VCaP (cell line): ENCODE data around the gene TIMM29.

Experiments used
- H3K27ac ChIP-seq: fragments of 450-650 bp; 2 replicates; pipeline ENCODE4 v1.5.1; 2017
- TF ChIP-seq, protein P1 (sequence below): fragments of 450-650 bp; conservative IDR thresholded peaks from 2 replicates; pipeline ENCODE4 v1.5.1; 2017; ENCODE audit warnings: mild to moderate bottlenecking, moderate library complexity

TIMM29 gene

GRCh38 chr19:10928563-10929401 lies at the start of gene TIMM29, which contains the start of gene YIPF2:
Gene TIMM29 (plus strand): TSS chr19:10928811. CDS start chr19:10928823, 12 bp downstream.
Gene YIPF2 (minus strand): TSS chr19:10928639. CDS start chr19:10928410, 229 bp downstream.
- TF ChIP-seq, protein P1, sequence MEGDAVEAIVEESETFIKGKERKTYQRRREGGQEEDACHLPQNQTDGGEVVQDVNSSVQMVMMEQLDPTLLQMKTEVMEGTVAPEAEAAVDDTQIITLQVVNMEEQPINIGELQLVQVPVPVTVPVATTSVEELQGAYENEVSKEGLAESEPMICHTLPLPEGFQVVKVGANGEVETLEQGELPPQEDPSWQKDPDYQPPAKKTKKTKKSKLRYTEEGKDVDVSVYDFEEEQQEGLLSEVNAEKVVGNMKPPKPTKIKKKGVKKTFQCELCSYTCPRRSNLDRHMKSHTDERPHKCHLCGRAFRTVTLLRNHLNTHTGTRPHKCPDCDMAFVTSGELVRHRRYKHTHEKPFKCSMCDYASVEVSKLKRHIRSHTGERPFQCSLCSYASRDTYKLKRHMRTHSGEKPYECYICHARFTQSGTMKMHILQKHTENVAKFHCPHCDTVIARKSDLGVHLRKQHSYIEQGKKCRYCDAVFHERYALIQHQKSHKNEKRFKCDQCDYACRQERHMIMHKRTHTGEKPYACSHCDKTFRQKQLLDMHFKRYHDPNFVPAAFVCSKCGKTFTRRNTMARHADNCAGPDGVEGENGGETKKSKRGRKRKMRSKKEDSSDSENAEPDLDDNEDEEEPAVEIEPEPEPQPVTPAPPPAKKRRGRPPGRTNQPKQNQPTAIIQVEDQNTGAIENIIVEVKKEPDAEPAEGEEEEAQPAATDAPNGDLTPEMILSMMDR: no peak
- peak within 1 kb of the TSS; percentile 77 for H3K27ac ChIP-seq

- TF ChIP-seq, protein P1: no peak
- H3K27ac ChIP-seq: no peak overlapping the region
Observed at GRCh38 chr19:10881403-10882107, 47.1 kb upstream of the TIMM29 start.

DNA sequence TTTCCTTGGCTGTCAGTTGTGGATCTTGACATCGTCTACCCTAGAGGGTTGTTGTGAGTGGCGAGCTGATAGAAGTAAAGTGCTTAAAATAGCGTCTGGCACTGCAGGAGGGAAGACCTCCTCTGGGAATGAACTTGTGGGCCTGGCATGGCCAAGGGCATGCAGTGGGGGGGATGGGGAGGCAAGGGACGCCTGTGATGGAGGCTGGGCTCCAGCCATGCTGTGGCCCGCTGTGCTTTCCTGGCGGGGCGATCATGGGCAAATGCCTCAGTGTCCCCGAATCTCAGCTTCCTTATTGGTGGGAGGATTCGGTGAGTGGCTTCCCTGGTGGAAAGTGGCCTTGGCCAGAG lies 46.5 kb upstream of the TIMM29 start:
- TF ChIP-seq, protein P1: no peak
- no peak overlapping the region for H3K27ac ChIP-seq

- TF ChIP-seq, protein P1: no peak
- no peak overlapping the region for H3K27ac ChIP-seq
Observed at GRCh38 chr19:10884274-10884673, 44.3 kb upstream of the TIMM29 start.

GRCh38 chr19:10885201-10886169 lies 43.1 kb upstream of the TIMM29 start:
- H3K27ac ChIP-seq: no peak overlapping the region
- TF ChIP-seq, protein P1: no peak

- TF ChIP-seq, protein P1: no peak
- H3K27ac ChIP-seq: no peak overlapping the region
Observed at GRCh38 chr19:10887616-10888367, 40.8 kb upstream of the TIMM29 start.
